Cardiac muscle cell (in vitro differentiated cells and primary cell): Measurements from ENCODE around the gene CUEDC1. TPM values are rescaled to one million over a fixed set of nuclear protein-coding genes. Genes with fewer than 3 reads are reported as not detected.
A peak's percentile ranks its signal among the peaks of the same experiment; 100 is the strongest.

Source experiments
- DNase-seq, 2 donors: peaks; one replicate each; pipeline versions ENCODE4 v3.0.0 to v3.0.0-alpha.2; 2010 to 2017; ENCODE audit warnings: low read depth in 1 of 2, low spot score in 1 of 2
- H3K27ac ChIP-seq: fragments of 200-600 bp; sonication (generic); 2 replicates; pipeline ENCODE4 v1.5.1; 2016
- H3K27me3 ChIP-seq: fragments of 200-600 bp; sonication (generic); 2 replicates; pipeline ENCODE4 v1.6.0; 2016; ENCODE audit warnings: control low read depth
- H3K36me3 ChIP-seq: fragments of 200-600 bp; sonication (generic); 2 replicates; pipeline ENCODE4 v1.5.1; 2016; ENCODE audit warnings: control low read depth
- H3K4me1 ChIP-seq: fragments of 200-600 bp; sonication (generic); 2 replicates; pipeline ENCODE4 v1.8.1; 2017; ENCODE audit warnings: low read depth, mild to moderate bottlenecking, mixed run types
- H3K4me3 ChIP-seq: fragments of 200-600 bp; sonication (generic); 2 replicates; pipeline ENCODE4 v1.5.1; 2016; ENCODE audit warnings: mild to moderate bottlenecking
- H3K9me3 ChIP-seq: fragments of 200-600 bp; sonication (generic); 2 replicates; pipeline ENCODE4 v1.5.1; 2017; ENCODE audit warnings: low read depth, mild to moderate bottlenecking, control low read depth
- CTCF ChIP-seq: IDR thresholded peaks from 2 replicates; pipeline ENCODE4 v1.5.1; 2012; ENCODE audit warnings: low read depth, mild to moderate bottlenecking, low read length
- polyA plus RNA-seq: library from polyadenylated mRNA; unstranded; fragments of >200 nt; fragmentation: Nextera tagmentation; extraction: Ambion mirVana; gene quantifications from 2 replicates; pipeline ENCODE4 v1.2.1, GENCODE V29; 2016
- total RNA-seq: library from RNA; depleted of rRNA; stranded (reverse); fragments of >200 nt; gene quantifications from 2 replicates; pipeline ENCODE4 v1.2.3, GENCODE V29; 2016

Gene CUEDC1
- total and polyA plus RNA-seq, 2 experiments from 2014 or later: 10.9 to 18.3 TPM

- Histone ChIP-seq H3K9me3 (no peaks in the 10 kb centered on the region), H3K36me3 (peaks cover 47% of the 10 kb centered on the region), H3K4me3 (no peak overlapping the region), H3K27me3 (no peaks in the 10 kb centered on the region), H3K4me1 (peaks cover 4% of the 10 kb centered on the region), H3K27ac (peak overlapping the region; percentile 42)
- peak; percentile 75 to 84 for DNase-seq
- TF ChIP-seq CTCF: peak; percentile 74
Observed at GRCh38 chr17:57999496-58000017, 44.3 kb upstream of the CUEDC1 start.

GRCh38 chr17:57999010-57999495, 43.8 kb upstream of the CUEDC1 start:
- Histone ChIP-seq H3K27me3 (no peaks in the 10 kb centered on the region), H3K4me1 (no peaks in the 10 kb centered on the region), H3K27ac (peak overlapping the region; percentile 24), H3K4me3 (no peak overlapping the region), H3K9me3 (no peaks in the 10 kb centered on the region), H3K36me3 (peaks cover 42% of the 10 kb centered on the region)
- DNase-seq: no peak
- no peak for TF ChIP-seq CTCF

GRCh38 chr17:57997085-57997809, 42.0 kb upstream of the CUEDC1 start:
- Histone ChIP-seq H3K27me3 (no peaks in the 10 kb centered on the region), H3K4me3 (no peak overlapping the region), H3K4me1 (peaks cover 8% of the 10 kb centered on the region), H3K27ac (peak overlapping the region; percentile 24), H3K9me3 (no peaks in the 10 kb centered on the region), H3K36me3 (peaks cover 25% of the 10 kb centered on the region)
- no peak for TF ChIP-seq CTCF
- DNase-seq: no peak

GRCh38 chr17:57995076-57995956, 40.1 kb upstream of the CUEDC1 start:
- Histone ChIP-seq H3K27me3 (no peaks in the 10 kb centered on the region), H3K27ac (peak overlapping the region; percentile 18), H3K4me3 (no peak overlapping the region), H3K9me3 (no peaks in the 10 kb centered on the region), H3K4me1 (peaks cover 18% of the 10 kb centered on the region), H3K36me3 (peaks cover 18% of the 10 kb centered on the region)
- peak; percentile 65 for TF ChIP-seq CTCF
- peak; percentile 66 to 83 for DNase-seq

- peaks cover 24% of the 10 kb centered on the region for H3K4me1 ChIP-seq
- H3K36me3 ChIP-seq: peaks cover 11% of the 10 kb centered on the region
- no peaks in the 10 kb centered on the region for H3K9me3 ChIP-seq
- no peak overlapping the region for H3K4me3 ChIP-seq
- H3K27ac ChIP-seq: no peak overlapping the region
- DNase-seq: no peak
- no peaks in the 10 kb centered on the region for H3K27me3 ChIP-seq
- no peak for TF ChIP-seq CTCF
Observed at GRCh38 chr17:57994436-57994835, 39.2 kb upstream of the CUEDC1 start.
